ENCODE measurements around the gene ZBTB5.

- TF ChIP-seq POLR2AphosphoS5 (IDR thresholded peaks at IDR 0.05; ENCODE audit: borderline replicate concordance, low read depth, low read length) (no peak), EZH2 (IDR thresholded peaks at IDR 0.05) (no peak)
These were observed 54.1 kb downstream of the ZBTB5 start for GRCh38 chr9:37410969-37411785.

Data from SK-N-MC (cell line).